Trophoblast cell (in vitro differentiated cells and primary cell): Measurements from ENCODE around the gene TEPSIN.

ENCODE experiments used
- DNase-seq, 2 donors: peaks; one replicate each; pipeline ENCODE4 v3.0.0-alpha.2; 2016
- H2AFZ ChIP-seq: 2 replicates; pipeline ENCODE4 v1.6.1; 2013; ENCODE audit warnings: low read length, moderate library complexity, mild to moderate bottlenecking; ENCODE audit not compliant: insufficient read depth, poor library complexity
- H2AK5ac ChIP-seq: 2 replicates; pipeline ENCODE4 v1.6.1; 2013; ENCODE audit warnings: mild to moderate bottlenecking, low read length
- H2BK120ac ChIP-seq: 2 replicates; pipeline ENCODE4 v1.6.1; 2013; ENCODE audit warnings: low read length, mild to moderate bottlenecking, moderate library complexity; ENCODE audit not compliant: insufficient read depth, poor library complexity
- H2BK12ac ChIP-seq: 2 replicates; pipeline ENCODE4 v1.6.1; 2013; ENCODE audit warnings: mild to moderate bottlenecking, low read length, moderate library complexity
- H2BK5ac ChIP-seq: 2 replicates; pipeline ENCODE4 v1.6.1; 2013; ENCODE audit warnings: low read length, low read depth, moderate library complexity, mild to moderate bottlenecking; ENCODE audit not compliant: poor library complexity
- H3K14ac ChIP-seq: 2 replicates; pipeline ENCODE4 v1.6.1; 2013; ENCODE audit warnings: mild to moderate bottlenecking, low read length
- H3K18ac ChIP-seq: 2 replicates; pipeline ENCODE4 v1.6.1; 2013; ENCODE audit warnings: mild to moderate bottlenecking, low read length
- H3K23ac ChIP-seq: 2 replicates; pipeline ENCODE4 v1.6.1; 2013; ENCODE audit warnings: low read length
- H3K27ac ChIP-seq: 2 replicates; pipeline ENCODE4 v1.5.1; 2013; ENCODE audit warnings: low read depth, mild to moderate bottlenecking, inconsistent platforms, low read length, moderate library complexity
- H3K27me3 ChIP-seq: 2 replicates; pipeline ENCODE4 v1.6.1; 2013; ENCODE audit warnings: inconsistent platforms, mild to moderate bottlenecking, low read length, moderate library complexity; ENCODE audit not compliant: insufficient read depth
- H3K36me3 ChIP-seq, 2 experiments: 1 replicate in 1 of 2; 2 replicates in 1 of 2; pipeline ENCODE4 v1.6.1; 2013; ENCODE audit warnings: low read length in 2 of 2, mild to moderate bottlenecking in 2 of 2, moderate library complexity in 1 of 2; ENCODE audit not compliant: insufficient read depth in 2 of 2, control insufficient read depth in 1 of 2
- H3K4ac ChIP-seq: 2 replicates; pipeline ENCODE4 v1.6.1; 2013; ENCODE audit warnings: low read depth, mild to moderate bottlenecking, low read length, moderate library complexity
- H3K4me1 ChIP-seq, 2 experiments: 1 replicate in 1 of 2; 2 replicates in 1 of 2; pipeline ENCODE4 v1.6.1; 2013; ENCODE audit warnings: low read length in 2 of 2, mild to moderate bottlenecking in 2 of 2, moderate library complexity in 1 of 2; ENCODE audit not compliant: insufficient read depth in 2 of 2, control insufficient read depth in 1 of 2
- H3K4me2 ChIP-seq: 2 replicates; pipeline ENCODE4 v1.6.1; 2013; ENCODE audit warnings: inconsistent platforms, mild to moderate bottlenecking, low read length, moderate library complexity
- H3K4me3 ChIP-seq: 2 replicates; pipeline ENCODE4 v1.5.1; 2013; ENCODE audit warnings: mild to moderate bottlenecking, low read depth, low read length, inconsistent platforms
- H3K79me1 ChIP-seq: one replicate; pipeline ENCODE4 v1.6.1; 2013; ENCODE audit warnings: low read length
- H3K79me2 ChIP-seq: 2 replicates; pipeline ENCODE4 v1.6.1; 2013; ENCODE audit warnings: low read length, mild to moderate bottlenecking; ENCODE audit not compliant: control insufficient read depth, insufficient read depth, poor library complexity
- H3K9ac ChIP-seq: 2 replicates; pipeline ENCODE4 v1.6.1; 2013; ENCODE audit warnings: mild to moderate bottlenecking, low read length
- H3K9me3 ChIP-seq: 2 replicates; pipeline ENCODE4 v1.6.1; 2013; ENCODE audit warnings: low read depth, mild to moderate bottlenecking, control low read depth, inconsistent platforms, low read length; ENCODE audit not compliant: insufficient read depth
- H4K12ac ChIP-seq: 2 replicates; pipeline ENCODE4 v1.6.1; 2013; ENCODE audit warnings: low read depth, mild to moderate bottlenecking, low read length, moderate library complexity
- H4K8ac ChIP-seq: 2 replicates; pipeline ENCODE4 v1.6.1; 2013; ENCODE audit warnings: low read depth, mild to moderate bottlenecking, low read length, moderate library complexity
- H4K91ac ChIP-seq: one replicate; pipeline ENCODE4 v1.6.1; 2013; ENCODE audit warnings: low read depth, mild to moderate bottlenecking, low read length, moderate library complexity
- WGBS: extraction: QIAGEN DNeasy Blood & Tissue Kit; methylation state at CpG from one replicate; pipeline ENCODE4 v1.1.7; 2013; ENCODE audit warnings: missing lambda C conversion rate; ENCODE audit not compliant: insufficient read length, insufficient coverage; ENCODE audit errors: extremely low coverage; 5-methylcytosine and 5-hydroxymethylcytosine counted together

TEPSIN gene

GRCh38 chr17:81218459-81218858 is 20.4 kb downstream of the TEPSIN start:
- Histone ChIP-seq H2AK5ac (no peak overlapping the region), H3K79me2 (peaks cover 6% of the 10 kb centered on the region), H3K4ac (no peak overlapping the region), H3K27ac (no peak overlapping the region), H4K91ac (no peak overlapping the region), H2BK120ac (no peak overlapping the region), H3K27me3 (no peaks in the 10 kb centered on the region), H3K4me2 (no peak overlapping the region), H2BK12ac (no peak overlapping the region), H3K9me3 (no peaks in the 10 kb centered on the region), H3K14ac (no peak overlapping the region), H4K8ac (no peak overlapping the region), H3K4me1 (peaks cover 7 to 12% of the 10 kb centered on the region in 2 experiments), H3K9ac (no peak overlapping the region), H4K12ac (no peak overlapping the region), H3K79me1 (peaks cover 5% of the 10 kb centered on the region), H2AFZ (no peak overlapping the region), H2BK5ac (no peak overlapping the region), H3K23ac (no peak overlapping the region), H3K18ac (no peak overlapping the region), H3K36me3 (peaks cover 4 to 11% of the 10 kb centered on the region in 2 experiments), H3K4me3 (no peak overlapping the region)
- WGBS: no CpG with 5 or more reads among the region's 13 CpGs
- DNase-seq: no peak

GRCh38 chr17:81217491-81217890 is 21.4 kb downstream of the TEPSIN start:
- WGBS: no CpG with 5 or more reads among the region's 18 CpGs
- Histone ChIP-seq H3K79me1 (peaks cover under 1% of the 10 kb centered on the region), H3K79me2 (peaks cover 2% of the 10 kb centered on the region), H3K36me3 (peaks cover 5 to 11% of the 10 kb centered on the region in 2 experiments), H3K9me3 (no peaks in the 10 kb centered on the region), H2BK120ac (no peak overlapping the region), H4K8ac (no peak overlapping the region), H4K12ac (no peak overlapping the region), H3K14ac (no peak overlapping the region), H3K23ac (no peak overlapping the region), H3K4me2 (no peak overlapping the region), H2BK12ac (no peak overlapping the region), H2BK5ac (no peak overlapping the region), H2AK5ac (no peak overlapping the region), H3K4ac (no peak overlapping the region), H4K91ac (no peak overlapping the region), H3K18ac (no peak overlapping the region), H3K4me3 (no peak overlapping the region), H3K27ac (no peak overlapping the region), H3K27me3 (no peaks in the 10 kb centered on the region), H3K4me1 (peaks cover 7 to 9% of the 10 kb centered on the region in 2 experiments), H3K9ac (no peak overlapping the region), H2AFZ (no peak overlapping the region)
- no peak for DNase-seq

- Histone ChIP-seq H2AK5ac (no peak overlapping the region), H4K12ac (no peak overlapping the region), H3K27ac (no peak overlapping the region), H3K9me3 (no peaks in the 10 kb centered on the region), H2BK5ac (no peak overlapping the region), H3K23ac (no peak overlapping the region), H2AFZ (no peak overlapping the region), H3K4me1 (no peaks in the 10 kb centered on the region), H3K4ac (no peak overlapping the region), H3K9ac (no peak overlapping the region), H3K79me2 (no peaks in the 10 kb centered on the region), H3K4me2 (no peak overlapping the region), H2BK12ac (no peak overlapping the region), H3K14ac (no peak overlapping the region), H3K27me3 (no peaks in the 10 kb centered on the region), H4K8ac (no peak overlapping the region), H3K79me1 (no peaks in the 10 kb centered on the region), H3K36me3 (peaks cover 2% of the 10 kb centered on the region in 2 experiments), H4K91ac (no peak overlapping the region), H3K4me3 (no peak overlapping the region), H3K18ac (no peak overlapping the region), H2BK120ac (no peak overlapping the region)
- no CpG with 5 or more reads among the region's 8 CpGs for WGBS
- no peak for DNase-seq
Observed at GRCh38 chr17:81213978-81214377, 24.9 kb downstream of the TEPSIN start.

GRCh38 chr17:81212365-81212764 is 26.5 kb downstream of the TEPSIN start:
- DNase-seq: no peak
- no peak overlapping the region for H4K91ac ChIP-seq
- H4K8ac ChIP-seq: no peak overlapping the region
- no peak overlapping the region for H2AK5ac ChIP-seq
- no peak overlapping the region for H3K4me3 ChIP-seq
- peaks cover 4% of the 10 kb centered on the region for H3K9me3 ChIP-seq
- H2BK12ac ChIP-seq: no peak overlapping the region
- H2BK5ac ChIP-seq: no peak overlapping the region
- no peak overlapping the region for H3K9ac ChIP-seq
- H3K27me3 ChIP-seq: no peaks in the 10 kb centered on the region
- H3K4me2 ChIP-seq: no peak overlapping the region
- no peak overlapping the region for H2AFZ ChIP-seq
- no peak overlapping the region for H3K4ac ChIP-seq
- no peaks in the 10 kb centered on the region for H3K79me1 ChIP-seq
- H2BK120ac ChIP-seq: no peak overlapping the region
- H3K14ac ChIP-seq: no peak overlapping the region
- H3K27ac ChIP-seq: no peak overlapping the region
- H3K18ac ChIP-seq: no peak overlapping the region
- no peaks in the 10 kb centered on the region for H3K4me1 ChIP-seq
- no peaks in the 10 kb centered on the region for H3K79me2 ChIP-seq
- no peak overlapping the region for H3K23ac ChIP-seq
- peaks cover 2 to 12% of the 10 kb centered on the region in 2 experiments for H3K36me3 ChIP-seq
- H4K12ac ChIP-seq: no peak overlapping the region
- WGBS: no CpG with 5 or more reads among the region's 9 CpGs
